Activated naive CD4-positive, alpha-beta T cell (primary cell): ENCODE data around the gene SAP25.
A peak's percentile ranks its signal among the peaks of the same experiment; 100 is the strongest.
"Not testable (repeated sequence)": the region's sequence is repeated elsewhere in the genome, so short reads cannot be mapped to it uniquely, and the experiment has no call there.

Source experiments
- DNase-seq, 4 experiments: peaks; one replicate each; lab custom pipeline; 2025; lab: John Stamatoyannopoulos, UW

Gene SAP25

GRCh38 chr7:100561491-100562194 is 12.1 kb downstream of the SAP25 start:
- no peak for DNase-seq

- DNase-seq = no peak
Observed at GRCh38 chr7:100559127-100559526, 14.6 kb downstream of the SAP25 start.

DNA sequence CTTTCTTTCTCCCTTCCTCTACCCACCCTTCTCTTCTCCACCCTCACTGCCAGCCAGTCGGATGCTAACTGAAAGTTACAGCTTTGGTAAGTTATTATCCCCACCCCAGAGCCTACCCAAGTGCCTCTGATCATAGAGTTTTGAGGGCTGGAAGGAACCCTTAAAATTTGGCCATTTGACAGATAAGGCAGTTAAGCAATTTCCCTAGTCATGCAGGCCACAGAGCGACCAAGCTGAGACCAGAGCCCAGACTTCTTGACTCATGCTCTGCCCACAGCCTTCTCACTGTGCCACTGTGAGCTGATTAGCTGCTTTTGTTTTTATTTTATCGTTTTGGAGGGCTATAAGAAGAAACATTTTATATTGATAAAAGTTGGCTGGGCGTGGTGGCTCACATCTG is 17.2 kb downstream of the SAP25 start:
- no peak for DNase-seq

GRCh38 chr7:100555701-100556100 is 18.0 kb downstream of the SAP25 start:
- no peak for DNase-seq

GRCh38 chr7:100553032-100553431 is 20.7 kb downstream of the SAP25 start:
- no peak for DNase-seq

- DNase-seq = no peak
Observed at GRCh38 chr7:100552532-100552931, 21.2 kb downstream of the SAP25 start.

DNA sequence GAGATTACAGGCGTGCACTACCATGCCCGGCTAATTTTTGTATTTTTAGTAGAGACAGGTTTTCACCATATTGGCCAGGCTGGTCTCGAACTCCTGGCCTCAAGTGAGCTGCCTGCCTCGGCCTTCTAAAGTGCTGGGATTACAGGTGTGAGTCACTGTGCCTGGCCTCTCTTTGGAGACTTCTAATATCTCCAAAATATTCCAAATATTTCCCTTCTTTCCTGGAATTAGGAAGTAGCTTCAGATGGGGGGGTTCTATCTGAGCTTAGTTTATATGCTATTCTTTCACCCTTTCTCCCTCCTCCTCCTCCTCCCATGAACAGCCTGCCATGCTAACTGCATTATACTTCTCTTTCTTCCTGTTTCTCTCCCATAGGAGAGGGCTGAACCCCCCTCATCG is 25.3 kb downstream of the SAP25 start:
- DNase-seq = not testable (repeated sequence)

- no peak for DNase-seq
Observed at GRCh38 chr7:100547872-100548271, 25.8 kb downstream of the SAP25 start.

DNA sequence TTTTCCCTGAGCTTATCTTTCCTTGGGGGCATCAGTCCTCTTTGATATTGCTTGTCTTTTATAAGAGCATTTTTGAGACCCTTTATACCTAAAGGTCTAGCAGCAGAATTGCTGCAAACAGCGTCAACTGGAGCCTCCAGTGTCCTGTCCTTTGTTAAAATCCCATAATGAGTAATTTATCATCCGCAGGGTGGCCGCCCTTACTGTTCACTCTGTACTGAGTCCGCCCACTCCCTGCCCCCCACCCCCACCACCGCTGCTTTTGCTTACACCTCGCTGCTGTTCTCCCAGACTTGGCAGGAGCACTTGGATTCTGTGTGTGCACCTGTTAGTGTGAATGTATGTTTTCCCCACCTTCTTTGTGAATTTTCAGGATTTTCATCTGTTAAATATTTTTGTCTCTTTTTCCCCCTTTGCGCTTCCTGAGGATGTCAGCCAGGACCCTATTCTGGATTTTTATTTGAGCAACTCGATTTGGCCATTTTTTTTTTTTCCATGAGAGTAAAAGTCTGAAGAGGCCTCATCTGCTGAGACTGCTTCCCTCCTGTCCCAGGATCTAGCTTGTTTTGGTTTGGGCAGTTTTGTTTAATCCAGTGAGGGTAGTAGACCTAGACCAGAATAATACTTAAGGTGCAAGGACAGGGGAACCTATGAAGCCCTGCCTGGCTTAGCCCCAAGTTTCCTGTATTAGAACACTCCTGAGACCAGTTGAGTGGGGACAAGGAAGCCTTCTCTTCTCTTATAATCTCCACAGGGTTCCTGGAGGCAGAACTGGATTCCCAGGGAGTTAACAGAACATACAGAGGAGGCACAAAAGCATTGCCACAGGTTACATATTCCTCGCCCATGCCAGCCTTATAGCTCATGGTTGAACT is 26.5 kb downstream of the SAP25 start:
- DNase-seq = no peak

GRCh38 chr7:100546129-100546925 is 27.4 kb downstream of the SAP25 start:
- DNase-seq = no peak

DNA sequence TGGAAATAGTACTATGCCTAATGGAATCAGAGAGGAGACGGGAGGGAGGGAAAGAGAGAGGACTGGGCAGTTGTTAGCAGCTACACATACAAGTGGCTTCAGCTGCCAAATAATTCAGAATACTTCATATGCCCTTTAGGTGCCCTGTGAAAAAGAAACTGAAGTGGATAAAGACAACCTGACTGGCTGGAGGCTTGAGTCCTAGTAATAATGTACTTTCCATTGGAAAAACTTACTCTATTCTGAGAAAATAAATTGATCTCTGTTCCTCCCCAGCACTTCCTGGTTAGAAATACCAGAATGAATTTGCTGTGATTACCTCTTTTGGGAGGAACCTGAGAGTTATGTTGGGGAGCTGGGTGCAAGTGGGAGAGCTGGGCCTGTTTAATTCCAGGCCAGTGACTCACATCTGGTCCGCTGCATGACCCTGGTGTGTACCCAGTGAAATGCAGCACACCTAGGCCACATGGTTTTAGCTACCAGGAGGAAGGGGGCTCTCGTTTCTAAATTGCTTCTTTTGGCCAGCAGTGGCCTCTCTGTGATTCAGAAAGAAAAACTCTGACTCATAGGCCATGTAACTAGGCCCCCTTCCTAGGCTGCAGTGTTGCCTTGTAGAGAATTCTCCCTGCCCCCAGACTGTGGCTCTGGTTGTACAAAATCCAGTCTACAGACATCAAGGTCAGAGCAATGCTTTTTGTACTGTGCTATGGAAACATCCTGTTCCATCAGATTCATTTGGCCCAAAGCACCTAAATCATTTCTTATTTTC is 28.2 kb downstream of the SAP25 start:
- DNase-seq = no peak

- DNase-seq = no peak
Observed at GRCh38 chr7:100544967-100545359, 28.7 kb downstream of the SAP25 start.

- no peak for DNase-seq
Observed at GRCh38 chr7:100544386-100544785, 29.3 kb downstream of the SAP25 start.

GRCh38 chr7:100543586-100543985 is 30.1 kb downstream of the SAP25 start:
- no peak for DNase-seq

GRCh38 chr7:100541309-100541708 is 32.4 kb downstream of the SAP25 start:
- not testable (repeated sequence) for DNase-seq

DNA sequence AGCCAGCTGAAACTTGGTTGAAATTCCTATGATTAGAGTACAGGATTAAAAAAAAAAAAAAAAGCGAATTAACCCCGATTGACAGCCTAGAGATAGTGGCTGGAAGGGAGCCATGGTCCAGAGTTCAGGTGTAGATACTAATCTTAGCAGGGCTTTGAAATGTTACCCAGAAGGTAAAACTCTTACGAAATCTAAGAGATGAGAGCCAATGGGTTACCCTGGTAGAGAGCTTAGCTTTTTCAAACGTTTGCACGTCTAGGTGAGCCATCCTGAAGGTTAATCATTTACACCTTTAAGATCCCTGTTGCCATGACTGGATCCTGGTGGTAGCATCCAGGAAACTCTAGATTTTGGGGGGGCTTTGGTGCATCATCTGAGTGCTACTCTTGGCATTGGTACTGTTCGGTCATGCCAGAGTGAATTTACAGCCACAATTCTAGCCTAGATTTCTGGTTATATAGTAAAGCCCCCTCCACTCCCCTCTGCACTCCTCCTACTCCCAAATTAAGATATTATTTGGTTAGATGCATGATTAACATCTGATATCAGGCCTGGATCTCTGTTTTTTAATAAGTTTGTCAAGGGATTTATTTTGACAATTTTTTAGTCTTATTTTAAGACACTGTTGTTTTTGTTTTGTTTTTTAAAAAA is 33.5 kb downstream of the SAP25 start:
- no peak for DNase-seq

DNA sequence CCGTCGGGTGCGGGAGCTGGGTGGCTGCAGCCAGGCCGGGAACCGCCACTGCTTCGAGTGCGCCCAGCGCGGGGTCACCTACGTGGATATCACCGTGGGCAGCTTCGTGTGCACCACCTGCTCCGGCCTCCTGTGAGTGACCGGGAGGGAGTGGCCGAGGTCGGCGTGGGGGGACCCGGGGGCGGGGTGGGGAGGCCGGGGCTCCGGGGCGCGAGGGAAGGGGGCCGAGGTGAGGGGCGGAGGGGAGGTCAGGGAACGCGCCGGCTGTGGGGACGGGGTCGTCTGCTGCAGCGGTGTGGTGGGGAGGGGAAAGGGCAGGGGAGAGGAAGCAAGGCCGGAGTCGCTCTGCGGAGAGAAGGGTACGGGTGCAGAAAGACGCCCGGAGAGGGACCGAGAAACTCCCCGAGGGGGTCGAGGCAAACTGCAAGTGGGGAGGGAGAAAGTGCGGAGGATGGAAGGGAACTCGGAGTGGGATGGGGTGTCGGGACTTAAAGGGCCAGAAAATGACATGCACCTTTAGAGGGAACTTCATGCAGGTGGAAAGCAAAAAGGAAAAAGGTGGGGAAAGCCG is 34.2 kb downstream of the SAP25 start:
- no peak for DNase-seq

DNA sequence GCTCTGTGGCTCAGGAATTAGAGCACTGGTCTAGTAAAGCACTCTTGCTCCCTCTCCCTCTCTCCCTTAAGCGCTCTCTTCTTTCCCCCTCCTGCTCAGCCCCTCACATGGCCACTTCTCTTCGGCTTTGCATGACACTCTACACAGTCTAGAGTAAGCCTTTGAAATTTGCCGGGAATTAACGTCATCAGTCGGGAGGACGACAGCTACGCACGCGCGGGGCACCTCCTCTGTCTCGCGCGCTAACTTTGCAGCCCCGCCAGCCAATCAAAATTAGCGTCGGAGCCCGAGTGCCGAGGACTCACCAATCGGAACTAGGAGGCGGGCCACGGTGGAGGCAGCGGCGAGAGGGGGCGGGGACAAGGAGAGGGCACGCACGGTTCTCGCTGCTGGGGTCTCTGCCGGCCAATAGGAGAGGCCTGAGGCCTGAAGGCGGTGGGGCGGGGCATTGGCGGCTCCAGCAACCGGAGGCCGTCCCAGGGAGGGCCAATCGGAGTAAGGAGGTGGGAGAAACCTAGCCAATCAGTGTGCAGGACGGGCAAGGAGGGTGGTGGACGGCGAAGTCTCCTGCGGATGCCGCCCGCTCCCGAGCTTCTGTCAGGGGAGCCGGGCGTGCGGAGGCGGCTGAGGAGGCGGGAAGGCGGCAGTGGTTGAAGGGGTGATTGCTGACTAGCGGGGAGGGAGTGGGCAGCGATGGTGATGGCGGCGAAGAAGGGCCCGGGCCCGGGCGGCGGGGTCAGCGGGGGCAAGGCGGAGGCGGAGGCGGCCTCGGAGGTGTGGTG is 34.9 kb downstream of the SAP25 start, which contains the start of gene AGFG2:
Gene AGFG2, plus strand, starts transcription at position 550 of the 782 bp plus-strand sequence. Its CDS starts 144 bp downstream, at position 694.
- DNase-seq = peak; percentile 98 to 100 (median 99)

GRCh38 chr7:100538348-100538653 is 35.4 kb downstream of the SAP25 start:
- DNase-seq = no peak

GRCh38 chr7:100536695-100537094 is 37.0 kb downstream of the SAP25 start:
- DNase-seq = not testable (repeated sequence)
